ENCODE results near the gene COG1. TPM values are rescaled to one million over a fixed set of nuclear protein-coding genes. Genes with fewer than 3 reads are reported as not detected.
A peak's percentile ranks its signal among the peaks of the same experiment; 100 is the strongest.

The COG1 gene
- total RNA-seq, 4 donors from 2014 or later, result 54.2 to 126 (median 69.1) TPM

GRCh38 chr17:73156166-73156840 is 36.6 kb upstream of the COG1 start:
- intact Hi-C loops (cut with DNase I; ENCODE audit: low total_unique reads) (loop anchor here (10.0 kb wide), 1 partner anchor 432 kb away; no protein-coding TSS in a partner anchor), in situ Hi-C loops (cut with MboI; ENCODE audit: low pct_ligation_motif_present in 1 of 4, low pct_unique_long_range_greater_than_20kb in 1 of 4, low sequenced_read_pairs in 3 of 4) (loop anchor here in 3 of 4 donors (10.0 to 25.0 kb wide), 3 partner anchors 169 to 594 kb away; no protein-coding TSS in a partner anchor)
- Histone ChIP-seq H3K36me3 (no peaks in the 10 kb centered on the region), H3K4me3 (no peak overlapping the region), H3K27me3 (peaks cover 45% of the 10 kb centered on the region), H3K9me3 (no peaks in the 10 kb centered on the region), H3K27ac (no peak overlapping the region), H3K4me1 (peaks cover 0 to 18% (median 3%) of the 10 kb centered on the region in 4 donors)
- WGBS, 2 donors (ENCODE audit: low coverage in 1 of 2), result 5 to 26% methylated on average over 8 to 22 of the region's 22 CpGs
- peak; percentile 67 for DNase-seq
- TF ChIP-seq POLR2A (IDR thresholded peaks at IDR 0.05), result no peak
- TF ChIP-seq CTCF (IDR thresholded peaks at IDR 0.05), result peak; percentile 69 to 84 (median 75)

- TF ChIP-seq POLR2AphosphoS5 (IDR thresholded peaks at IDR 0.05) (no peak), EP300 (IDR thresholded peaks at IDR 0.05; ENCODE audit: low read depth) (no peak), CTCF (IDR thresholded peaks at IDR 0.05) (no peak), POLR2A (IDR thresholded peaks at IDR 0.05) (no peak)
- Histone ChIP-seq H3K9me3 (no peaks in the 10 kb centered on the region), H3K27me3 (peaks cover 48% of the 10 kb centered on the region), H3K4me3 (no peak overlapping the region), H3K27ac (no peak overlapping the region), H3K4me1 (peaks cover 0 to 14% (median 2%) of the 10 kb centered on the region in 4 donors), H3K36me3 (no peaks in the 10 kb centered on the region)
- intact Hi-C loops (cut with DNase I; ENCODE audit: low total_unique reads) (loop anchor here (10.0 kb wide), 1 partner anchor 432 kb away; no protein-coding TSS in a partner anchor), in situ Hi-C loops (cut with MboI; ENCODE audit: low pct_ligation_motif_present in 1 of 4, low pct_unique_long_range_greater_than_20kb in 1 of 4, low sequenced_read_pairs in 3 of 4) (loop anchor here in 3 of 4 donors (10.0 to 25.0 kb wide), 3 partner anchors 170 to 595 kb away; no protein-coding TSS in a partner anchor)
- no peak for DNase-seq
- 50 to 73% methylated on average over 2 to 8 of the region's 8 CpGs for WGBS, 2 donors (ENCODE audit: low coverage in 1 of 2)
These were observed 35.9 kb upstream of the COG1 start for GRCh38 chr17:73156887-73157520.

- peaks cover 0 to 9% (median 0%) of the 10 kb centered on the region in 4 donors for H3K4me1 ChIP-seq
- intact Hi-C loops (cut with DNase I; ENCODE audit: low total_unique reads) (loop anchor here (10.0 kb wide), 1 partner anchor 433 kb away; no protein-coding TSS in a partner anchor), in situ Hi-C loops (cut with MboI; ENCODE audit: low pct_ligation_motif_present in 1 of 4, low pct_unique_long_range_greater_than_20kb in 1 of 4, low sequenced_read_pairs in 3 of 4) (loop anchor here in 3 of 4 donors (10.0 to 25.0 kb wide), 3 partner anchors 170 to 595 kb away; no protein-coding TSS in a partner anchor)
- no peaks in the 10 kb centered on the region for H3K36me3 ChIP-seq
- no peak overlapping the region for H3K27ac ChIP-seq
- H3K4me3 ChIP-seq, result no peak overlapping the region
- no peak for DNase-seq
- 69 to 100% methylated on average over 1 to 5 of the region's 5 CpGs for WGBS, 2 donors (ENCODE audit: low coverage in 1 of 2)
- no peak for TF ChIP-seq POLR2A (IDR thresholded peaks at IDR 0.05)
- TF ChIP-seq CTCF (IDR thresholded peaks at IDR 0.05), result no peak
- TF ChIP-seq POLR2AphosphoS5 (IDR thresholded peaks at IDR 0.05), result no peak
- no peak for TF ChIP-seq EP300 (IDR thresholded peaks at IDR 0.05; ENCODE audit: low read depth)
- peaks cover 53% of the 10 kb centered on the region for H3K27me3 ChIP-seq
- no peaks in the 10 kb centered on the region for H3K9me3 ChIP-seq
These were observed 35.3 kb upstream of the COG1 start for GRCh38 chr17:73157521-73157890.

- intact Hi-C loops (cut with DNase I; ENCODE audit: low total_unique reads), result loop anchor here (10.0 kb wide), 1 partner anchor 433 kb away; no protein-coding TSS in a partner anchor
- WGBS, 2 donors (ENCODE audit: low coverage in 1 of 2), result 80% methylated on average over 2 of the region's 2 CpGs; no CpG with 5 or more reads in 1 of the 2 donors
These were observed 34.7 kb upstream of the COG1 start for GRCh38 chr17:73158133-73158532.

More at GRCh38 chr17:73158133-73158532, 34.7 kb upstream of the COG1 start:
- DNase-seq, result no peak
- H3K36me3 ChIP-seq, result no peaks in the 10 kb centered on the region
- TF ChIP-seq CTCF (IDR thresholded peaks at IDR 0.05), result no peak
- TF ChIP-seq POLR2A (IDR thresholded peaks at IDR 0.05), result no peak
- no peak for TF ChIP-seq EP300 (IDR thresholded peaks at IDR 0.05; ENCODE audit: low read depth)
- no peak for TF ChIP-seq POLR2AphosphoS5 (IDR thresholded peaks at IDR 0.05)
- no peaks in the 10 kb centered on the region for H3K9me3 ChIP-seq
- no peak overlapping the region for H3K27ac ChIP-seq
- peaks cover 0 to 9% (median 0%) of the 10 kb centered on the region in 4 donors for H3K4me1 ChIP-seq
- in situ Hi-C loops (cut with MboI; ENCODE audit: low pct_ligation_motif_present in 1 of 4, low pct_unique_long_range_greater_than_20kb in 1 of 4, low sequenced_read_pairs in 3 of 4), result loop anchor here in 3 of 4 donors (10.0 to 25.0 kb wide), 3 partner anchors 171 to 596 kb away; no protein-coding TSS in a partner anchor
- peaks cover 59% of the 10 kb centered on the region for H3K27me3 ChIP-seq
- no peak overlapping the region for H3K4me3 ChIP-seq

Data from transverse colon (tissue), 4 donors.